Liver (tissue), 9 donors: ENCODE results near the gene ARHGAP40. TPM values are rescaled to one million over a fixed set of nuclear protein-coding genes. Genes with fewer than 3 reads are reported as not detected.

Experiments
- DNase-seq: peaks from one replicate; pipeline ENCODE4 v3.0.0-alpha.2; 2017; ENCODE audit warnings: low spot score
- H3K27ac ChIP-seq, 2 donors: one replicate each; pipeline ENCODE4 v1.7.0; 2013; ENCODE audit warnings: inconsistent platforms in 2 of 2, low read length in 2 of 2, control low read depth in 1 of 2, low read depth in 1 of 2, mild to moderate bottlenecking in 1 of 2
- H3K27me3 ChIP-seq, 4 donors: one replicate each; pipeline versions ENCODE4 v1.6.1 to v1.7.0; 2013; ENCODE audit warnings: low read length in 3 of 4, inconsistent platforms in 1 of 4, mild to moderate bottlenecking in 1 of 4, moderate library complexity in 1 of 4; ENCODE audit not compliant: control insufficient read depth in 4 of 4, insufficient read depth in 4 of 4
- H3K36me3 ChIP-seq, 4 donors: one replicate each; pipeline versions ENCODE4 v1.6.1 to v1.7.0; 2013; ENCODE audit warnings: low read length in 3 of 4, mild to moderate bottlenecking in 3 of 4, low read depth in 1 of 4, moderate library complexity in 1 of 4; ENCODE audit not compliant: control insufficient read depth in 4 of 4, insufficient read depth in 3 of 4
- H3K4me1 ChIP-seq, 4 donors: one replicate each; pipeline versions ENCODE4 v1.6.1 to v1.7.0; 2013; ENCODE audit warnings: low read length in 3 of 4, mild to moderate bottlenecking in 3 of 4, moderate library complexity in 1 of 4; ENCODE audit not compliant: control insufficient read depth in 4 of 4, insufficient read depth in 4 of 4
- H3K4me3 ChIP-seq, 3 donors: one replicate each; pipeline versions ENCODE4 v1.6.1 to v1.7.0; 2013; ENCODE audit warnings: low read length in 3 of 3, control low read depth in 1 of 3, low read depth in 1 of 3, mild to moderate bottlenecking in 1 of 3
- H3K9ac ChIP-seq, 2 donors: one replicate each; pipeline ENCODE4 v1.7.0; 2013; ENCODE audit warnings: low read length in 2 of 2, mild to moderate bottlenecking in 2 of 2, moderate library complexity in 2 of 2, control low read depth in 1 of 2, low read depth in 1 of 2
- H3K9me3 ChIP-seq, 4 donors: one replicate each; pipeline versions ENCODE4 v1.6.1 to v1.7.0; 2013; ENCODE audit warnings: low read length in 3 of 4; ENCODE audit not compliant: control insufficient read depth in 4 of 4
- CTCF ChIP-seq: fragments of 150-350 bp; IDR thresholded peaks from 2 replicates; pipeline ENCODE4 v1.5.1; 2017; ENCODE audit warnings: improper control_type of control experiment, low read depth, low read length; ENCODE audit not compliant: missing input control
- EGR1 ChIP-seq, 2 donors: IDR thresholded peaks; 2 replicates each; pipeline ENCODE4 v1.6.1; 2016 to 2018; ENCODE audit warnings: antibody characterized with exemption in 2 of 2, low read depth in 2 of 2
- FOXA1 ChIP-seq: IDR thresholded peaks from 2 replicates; pipeline ENCODE4 v1.6.1; 2016; ENCODE audit warnings: antibody characterized with exemption
- GABPA ChIP-seq, 2 donors: IDR thresholded peaks in 1 of 2; conservative IDR thresholded peaks in 1 of 2; 2 replicates each; pipeline ENCODE4 v1.6.1; 2016; ENCODE audit warnings: antibody characterized with exemption in 2 of 2, mild to moderate bottlenecking in 1 of 2, moderate library complexity in 1 of 2
- HNF4A ChIP-seq, 2 donors: conservative IDR thresholded peaks; 2 replicates each; pipeline ENCODE4 v1.6.1; 2016; ENCODE audit warnings: antibody characterized with exemption in 2 of 2, mild to moderate bottlenecking in 2 of 2
- HNF4G ChIP-seq: IDR thresholded peaks from 2 replicates; pipeline ENCODE4 v1.6.1; 2016; ENCODE audit warnings: antibody characterized with exemption
- JUND ChIP-seq, 2 donors: IDR thresholded peaks; 2 replicates each; pipeline ENCODE4 v1.6.1; 2016; ENCODE audit warnings: antibody characterized with exemption in 2 of 2
- NR2F2 ChIP-seq: IDR thresholded peaks from 2 replicates; pipeline ENCODE4 v1.6.1; 2016; ENCODE audit warnings: antibody characterized with exemption
- RAD21 ChIP-seq, 2 donors: IDR thresholded peaks; 2 replicates each; pipeline ENCODE4 v1.6.1; 2016; ENCODE audit warnings: antibody characterized with exemption in 2 of 2, mild to moderate bottlenecking in 2 of 2
- RXRA ChIP-seq, 2 donors: IDR thresholded peaks; 2 replicates each; pipeline ENCODE4 v1.6.1; 2017 to 2018; ENCODE audit warnings: antibody characterized with exemption in 2 of 2, mild to moderate bottlenecking in 1 of 2
- SP1 ChIP-seq: IDR thresholded peaks from 2 replicates; pipeline ENCODE4 v1.6.1; 2018; ENCODE audit warnings: antibody characterized with exemption, mild to moderate bottlenecking
- YY1 ChIP-seq: IDR thresholded peaks from 2 replicates; pipeline ENCODE4 v1.6.1; 2016; ENCODE audit warnings: antibody characterized with exemption, mild to moderate bottlenecking
- ZBTB33 ChIP-seq: IDR thresholded peaks from 2 replicates; pipeline ENCODE4 v1.6.1; 2016; ENCODE audit warnings: antibody characterized with exemption
- WGBS: extraction: QIAGEN DNeasy Blood & Tissue Kit; methylation state at CpG from one replicate; pipeline ENCODE4 v1.1.7; 2013; 5-methylcytosine and 5-hydroxymethylcytosine counted together
- polyA plus RNA-seq, 2 donors: library from polyadenylated mRNA; stranded (reverse) in 1 of 2; unstranded in 1 of 2; fragments of 200-250 nt in 1 of 2; fragments of >200 nt in 1 of 2; fragmentation: Nextera tagmentation in 1 of 2; extraction: Ambion mirVana in 1 of 2; gene quantifications; one replicate each; pipeline versions ENCODE4 v1.2.1 to v1.2.3, GENCODE V29; 2013 to 2015
- total RNA-seq, 2 donors: library from RNA; depleted of rRNA; stranded (reverse); fragments of >200 nt; gene quantifications; one replicate each; pipeline ENCODE4 v1.2.3, GENCODE V29; 2014
- TF ChIP-seq, protein P1 (sequence below): IDR thresholded peaks from 2 replicates; pipeline ENCODE4 v1.6.1; 2016; ENCODE audit warnings: antibody characterized with exemption, mild to moderate bottlenecking
- TF ChIP-seq, protein P2 (sequence below): IDR thresholded peaks from 2 replicates; pipeline ENCODE4 v1.6.1; 2016; ENCODE audit warnings: antibody characterized with exemption
- donor health status: healthy.
- donor health status: healthy.
- donor health status: healthy.
- donor health status: healthy.
- donor health status: healthy.

Gene ARHGAP40
- total and polyA plus RNA-seq, 4 donors = 0.08 TPM; not detected in 3

DNA sequence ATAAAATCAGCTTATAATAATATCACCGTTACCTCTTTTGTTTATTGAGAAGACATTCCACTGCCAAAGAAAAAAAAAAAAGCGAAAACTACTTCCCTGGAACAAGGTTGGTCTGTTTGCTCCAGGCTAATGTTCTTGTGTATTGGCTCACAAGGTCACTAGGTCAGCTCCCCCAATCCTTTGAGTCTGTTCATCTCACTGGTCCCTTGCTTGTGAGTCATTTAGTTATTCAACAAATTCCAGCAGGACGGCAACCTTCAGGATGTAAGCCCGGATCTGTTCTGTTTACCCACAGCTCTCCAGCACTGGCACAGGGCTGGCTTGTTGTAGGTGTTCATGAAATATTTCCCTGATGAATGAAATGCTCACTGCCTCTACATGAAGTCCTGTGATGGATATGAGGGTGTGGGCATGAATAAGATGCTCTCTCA, 3.3 kb downstream of the ARHGAP40 start:
- no peaks in the 10 kb centered on the region for H3K36me3 ChIP-seq
- 36% methylated on average over 4 of the region's 4 CpGs for WGBS
- no peaks in the 10 kb centered on the region for H3K9me3 ChIP-seq
- no peak for DNase-seq
- no peak overlapping the region for H3K9ac ChIP-seq
- peaks cover 0 to 2% (median 0%) of the 10 kb centered on the region in 4 donors for H3K4me1 ChIP-seq
- no peak overlapping the region for H3K4me3 ChIP-seq
- H3K27me3 ChIP-seq = peaks cover 0 to 15% (median 2%) of the 10 kb centered on the region in 4 donors
- no peak overlapping the region for H3K27ac ChIP-seq
- peak; percentile 14 for TF ChIP-seq NR2F2
- no peak for TF ChIP-seq YY1
- no peak for TF ChIP-seq RXRA (IDR thresholded peaks at IDR 0.05)
- TF ChIP-seq FOXA1 = no peak

- Histone ChIP-seq H3K27me3 (peaks cover 0 to 12% (median 2%) of the 10 kb centered on the region in 4 donors), H3K4me1 (no peaks in the 10 kb centered on the region), H3K36me3 (no peaks in the 10 kb centered on the region), H3K4me3 (no peak overlapping the region), H3K27ac (no peak overlapping the region), H3K9me3 (no peaks in the 10 kb centered on the region), H3K9ac (no peak overlapping the region)
- no peak for DNase-seq
- 52% methylated on average over 12 of the region's 12 CpGs for WGBS
- TF ChIP-seq JUND (IDR thresholded peaks at IDR 0.05) = no peak
- TF ChIP-seq EGR1 (IDR thresholded peaks at IDR 0.05; ENCODE audit: low read depth in 2 of 2) = no peak
- no peak for TF ChIP-seq CTCF
- no peak for TF ChIP-seq HNF4G
- no peak for TF ChIP-seq ZBTB33
- TF ChIP-seq, protein P1, sequence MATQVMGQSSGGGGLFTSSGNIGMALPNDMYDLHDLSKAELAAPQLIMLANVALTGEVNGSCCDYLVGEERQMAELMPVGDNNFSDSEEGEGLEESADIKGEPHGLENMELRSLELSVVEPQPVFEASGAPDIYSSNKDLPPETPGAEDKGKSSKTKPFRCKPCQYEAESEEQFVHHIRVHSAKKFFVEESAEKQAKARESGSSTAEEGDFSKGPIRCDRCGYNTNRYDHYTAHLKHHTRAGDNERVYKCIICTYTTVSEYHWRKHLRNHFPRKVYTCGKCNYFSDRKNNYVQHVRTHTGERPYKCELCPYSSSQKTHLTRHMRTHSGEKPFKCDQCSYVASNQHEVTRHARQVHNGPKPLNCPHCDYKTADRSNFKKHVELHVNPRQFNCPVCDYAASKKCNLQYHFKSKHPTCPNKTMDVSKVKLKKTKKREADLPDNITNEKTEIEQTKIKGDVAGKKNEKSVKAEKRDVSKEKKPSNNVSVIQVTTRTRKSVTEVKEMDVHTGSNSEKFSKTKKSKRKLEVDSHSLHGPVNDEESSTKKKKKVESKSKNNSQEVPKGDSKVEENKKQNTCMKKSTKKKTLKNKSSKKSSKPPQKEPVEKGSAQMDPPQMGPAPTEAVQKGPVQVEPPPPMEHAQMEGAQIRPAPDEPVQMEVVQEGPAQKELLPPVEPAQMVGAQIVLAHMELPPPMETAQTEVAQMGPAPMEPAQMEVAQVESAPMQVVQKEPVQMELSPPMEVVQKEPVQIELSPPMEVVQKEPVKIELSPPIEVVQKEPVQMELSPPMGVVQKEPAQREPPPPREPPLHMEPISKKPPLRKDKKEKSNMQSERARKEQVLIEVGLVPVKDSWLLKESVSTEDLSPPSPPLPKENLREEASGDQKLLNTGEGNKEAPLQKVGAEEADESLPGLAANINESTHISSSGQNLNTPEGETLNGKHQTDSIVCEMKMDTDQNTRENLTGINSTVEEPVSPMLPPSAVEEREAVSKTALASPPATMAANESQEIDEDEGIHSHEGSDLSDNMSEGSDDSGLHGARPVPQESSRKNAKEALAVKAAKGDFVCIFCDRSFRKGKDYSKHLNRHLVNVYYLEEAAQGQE = no peak
- TF ChIP-seq SP1 = no peak
- no peak for TF ChIP-seq YY1
- no peak for TF ChIP-seq HNF4A (conservative IDR thresholded peaks at IDR 0.05)
- TF ChIP-seq NR2F2 = no peak
- TF ChIP-seq, protein P2, sequence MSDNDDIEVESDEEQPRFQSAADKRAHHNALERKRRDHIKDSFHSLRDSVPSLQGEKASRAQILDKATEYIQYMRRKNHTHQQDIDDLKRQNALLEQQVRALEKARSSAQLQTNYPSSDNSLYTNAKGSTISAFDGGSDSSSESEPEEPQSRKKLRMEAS = no peak
- no peak for TF ChIP-seq RXRA (IDR thresholded peaks at IDR 0.05)
- no peak for TF ChIP-seq RAD21 (IDR thresholded peaks at IDR 0.05)
- no peak for TF ChIP-seq GABPA (IDR thresholded peaks at IDR 0.05 in 1 of 2, conservative IDR thresholded peaks at IDR 0.05 in 1 of 2)
These were observed 5.7 kb downstream of the ARHGAP40 start for GRCh38 chr20:38607351-38607750.
